Neutrophil (primary cell): Measurements from ENCODE around the gene KNDC1.

ENCODE experiments used
- H3K27ac ChIP-seq: fragments of 200-600 bp; sonication (generic); 2 replicates; pipeline ENCODE4 v1.5.1; 2016; ENCODE audit warnings: mild to moderate bottlenecking, moderate library complexity
- H3K27me3 ChIP-seq: fragments of 200-600 bp; sonication (generic); 2 replicates; pipeline ENCODE4 v1.6.0; 2016; ENCODE audit warnings: mild to moderate bottlenecking
- H3K36me3 ChIP-seq: fragments of 200-600 bp; sonication (generic); 2 replicates; pipeline ENCODE4 v1.5.1; 2017
- H3K4me1 ChIP-seq, 2 experiments: fragments of 200-600 bp in 1 of 2; sonication (generic) in 1 of 2; 1 replicate in 1 of 2; 2 replicates in 1 of 2; pipeline versions ENCODE4 v1.5.1 to v1.6.1; 2013 to 2016; ENCODE audit warnings: low read depth in 1 of 2, low read length in 1 of 2, mild to moderate bottlenecking in 1 of 2, moderate library complexity in 1 of 2; ENCODE audit not compliant: control insufficient read depth in 1 of 2, insufficient read depth in 1 of 2
- H3K4me3 ChIP-seq, 2 experiments: fragments of 200-600 bp in 1 of 2; sonication (generic) in 1 of 2; 1 replicate in 1 of 2; 2 replicates in 1 of 2; pipeline ENCODE4 v1.5.1; 2013 to 2016; ENCODE audit warnings: low read depth in 1 of 2, low read length in 1 of 2, mild to moderate bottlenecking in 1 of 2, moderate library complexity in 1 of 2
- H3K9me3 ChIP-seq: fragments of 200-600 bp; sonication (generic); 2 replicates; pipeline ENCODE4 v1.5.1; 2016
- CTCF ChIP-seq: fragments of 200-600 bp; sonication (generic); IDR thresholded peaks from 2 replicates; pipeline ENCODE4 v1.5.1; 2016; ENCODE audit warnings: antibody characterized with exemption

Gene KNDC1

GRCh38 chr10:133162178-133162909 lies 2.3 kb downstream of the KNDC1 start:
- Histone ChIP-seq H3K27ac (no peak overlapping the region), H3K36me3 (no peaks in the 10 kb centered on the region), H3K4me3 (no peak overlapping the region), H3K9me3 (no peaks in the 10 kb centered on the region), H3K4me1 (no peaks in the 10 kb centered on the region), H3K27me3 (peaks cover 63% of the 10 kb centered on the region)
- no peak for TF ChIP-seq CTCF

- no peak overlapping the region for H3K27ac ChIP-seq
- H3K4me3 ChIP-seq: no peak overlapping the region
- H3K4me1 ChIP-seq: no peaks in the 10 kb centered on the region
- no peaks in the 10 kb centered on the region for H3K9me3 ChIP-seq
- no peaks in the 10 kb centered on the region for H3K36me3 ChIP-seq
- H3K27me3 ChIP-seq: peaks cover 55% of the 10 kb centered on the region
- TF ChIP-seq CTCF: no peak
Observed at GRCh38 chr10:133162910-133163856, 3.2 kb downstream of the KNDC1 start.

- H3K27ac ChIP-seq: no peak overlapping the region
- no peak for TF ChIP-seq CTCF
- no peaks in the 10 kb centered on the region for H3K36me3 ChIP-seq
- no peak overlapping the region for H3K4me3 ChIP-seq
- H3K4me1 ChIP-seq: no peaks in the 10 kb centered on the region
- H3K9me3 ChIP-seq: no peaks in the 10 kb centered on the region
- H3K27me3 ChIP-seq: peaks cover 45% of the 10 kb centered on the region
Observed at GRCh38 chr10:133163889-133164815, 4.1 kb downstream of the KNDC1 start.

GRCh38 chr10:133164816-133165555 lies 5.0 kb downstream of the KNDC1 start:
- H3K27me3 ChIP-seq: peaks cover 37% of the 10 kb centered on the region
- no peak overlapping the region for H3K27ac ChIP-seq
- H3K4me1 ChIP-seq: no peaks in the 10 kb centered on the region
- no peak overlapping the region for H3K4me3 ChIP-seq
- H3K9me3 ChIP-seq: no peaks in the 10 kb centered on the region
- no peaks in the 10 kb centered on the region for H3K36me3 ChIP-seq
- TF ChIP-seq CTCF: no peak
